ENCODE data around the gene MFSD2A. TPM values are rescaled to one million over a fixed set of nuclear protein-coding genes. Genes with fewer than 3 reads are reported as not detected.

MFSD2A gene
- total RNA-seq, 1 donor from 2014 or later = 5.6 TPM

- peaks cover 3% of the 10 kb centered on the region for H3K27me3 Mint-ChIP-seq (ENCODE audit: unreplicated experiment)
- no peak overlapping the region for H3K27ac Mint-ChIP-seq (ENCODE audit: unreplicated experiment)
- H3K4me3 Mint-ChIP-seq (ENCODE audit: unreplicated experiment) = no peak overlapping the region
- DNase-seq = no peak
- TF ChIP-seq CTCF (IDR thresholded peaks at IDR 0.05; ENCODE audit: partially characterized antibody, unreplicated experiment) = no peak
- no peaks in the 10 kb centered on the region for H3K36me3 Mint-ChIP-seq (ENCODE audit: unreplicated experiment)
- H3K4me1 Mint-ChIP-seq (ENCODE audit: low read depth, unreplicated experiment) = peaks cover 10% of the 10 kb centered on the region
- no peaks in the 10 kb centered on the region for H3K9me3 Mint-ChIP-seq (ENCODE audit: unreplicated experiment)
These were observed 10.1 kb downstream of the MFSD2A start for GRCh38 chr1:39965044-39965443.

GRCh38 chr1:39969048-39969447 lies 14.1 kb downstream of the MFSD2A start:
- no peak overlapping the region for H3K27ac Mint-ChIP-seq (ENCODE audit: unreplicated experiment)
- peaks cover 1% of the 10 kb centered on the region for H3K27me3 Mint-ChIP-seq (ENCODE audit: unreplicated experiment)
- H3K9me3 Mint-ChIP-seq (ENCODE audit: unreplicated experiment) = peaks cover 1% of the 10 kb centered on the region
- no peak for TF ChIP-seq CTCF (IDR thresholded peaks at IDR 0.05; ENCODE audit: partially characterized antibody, unreplicated experiment)
- no peak overlapping the region for H3K4me3 Mint-ChIP-seq (ENCODE audit: unreplicated experiment)
- DNase-seq = no peak
- no peaks in the 10 kb centered on the region for H3K4me1 Mint-ChIP-seq (ENCODE audit: low read depth, unreplicated experiment)
- H3K36me3 Mint-ChIP-seq (ENCODE audit: unreplicated experiment) = no peaks in the 10 kb centered on the region

- peaks cover 1% of the 10 kb centered on the region for H3K9me3 Mint-ChIP-seq (ENCODE audit: unreplicated experiment)
- no peaks in the 10 kb centered on the region for H3K36me3 Mint-ChIP-seq (ENCODE audit: unreplicated experiment)
- no peak for TF ChIP-seq CTCF (IDR thresholded peaks at IDR 0.05; ENCODE audit: partially characterized antibody, unreplicated experiment)
These were observed 14.8 kb downstream of the MFSD2A start for GRCh38 chr1:39969531-39970270.

GRCh38 chr1:39970274-39970673 lies 15.3 kb downstream of the MFSD2A start:
- Mint-ChIP-seq H3K9me3 (ENCODE audit: unreplicated experiment) (peaks cover 1% of the 10 kb centered on the region), H3K4me3 (ENCODE audit: unreplicated experiment) (no peak overlapping the region), H3K4me1 (ENCODE audit: low read depth, unreplicated experiment) (no peaks in the 10 kb centered on the region), H3K36me3 (ENCODE audit: unreplicated experiment) (no peaks in the 10 kb centered on the region), H3K27ac (ENCODE audit: unreplicated experiment) (no peak overlapping the region), H3K27me3 (ENCODE audit: unreplicated experiment) (peaks cover 1% of the 10 kb centered on the region)
- DNase-seq = no peak
- TF ChIP-seq CTCF (IDR thresholded peaks at IDR 0.05; ENCODE audit: partially characterized antibody, unreplicated experiment) = no peak

More at GRCh38 chr1:39969531-39970270, 14.8 kb downstream of the MFSD2A start:
- Mint-ChIP-seq H3K4me1 (ENCODE audit: low read depth, unreplicated experiment) (no peaks in the 10 kb centered on the region), H3K27me3 (ENCODE audit: unreplicated experiment) (peaks cover 1% of the 10 kb centered on the region), H3K27ac (ENCODE audit: unreplicated experiment) (no peak overlapping the region), H3K4me3 (ENCODE audit: unreplicated experiment) (no peak overlapping the region)
- no peak for DNase-seq

GRCh38 chr1:39971138-39971537 lies 16.2 kb downstream of the MFSD2A start:
- no peak overlapping the region for H3K4me3 Mint-ChIP-seq (ENCODE audit: unreplicated experiment)
- no peak overlapping the region for H3K27ac Mint-ChIP-seq (ENCODE audit: unreplicated experiment)
- peaks cover 1% of the 10 kb centered on the region for H3K9me3 Mint-ChIP-seq (ENCODE audit: unreplicated experiment)
- peaks cover 1% of the 10 kb centered on the region for H3K27me3 Mint-ChIP-seq (ENCODE audit: unreplicated experiment)
- no peaks in the 10 kb centered on the region for H3K4me1 Mint-ChIP-seq (ENCODE audit: low read depth, unreplicated experiment)
- DNase-seq = no peak
- no peak for TF ChIP-seq CTCF (IDR thresholded peaks at IDR 0.05; ENCODE audit: partially characterized antibody, unreplicated experiment)
- no peaks in the 10 kb centered on the region for H3K36me3 Mint-ChIP-seq (ENCODE audit: unreplicated experiment)
